ENCODE results near the gene ALDH1L2. TPM values are rescaled to one million over a fixed set of nuclear protein-coding genes. Genes with fewer than 3 reads are reported as not detected.

The ALDH1L2 gene
- total and polyA plus RNA-seq, 9 of the 15 experiments (the other 6 are each of a cell fraction or from before 2014, with no cell fraction given) = 1.1 to 9.9 (median 3.8) TPM

DNA sequence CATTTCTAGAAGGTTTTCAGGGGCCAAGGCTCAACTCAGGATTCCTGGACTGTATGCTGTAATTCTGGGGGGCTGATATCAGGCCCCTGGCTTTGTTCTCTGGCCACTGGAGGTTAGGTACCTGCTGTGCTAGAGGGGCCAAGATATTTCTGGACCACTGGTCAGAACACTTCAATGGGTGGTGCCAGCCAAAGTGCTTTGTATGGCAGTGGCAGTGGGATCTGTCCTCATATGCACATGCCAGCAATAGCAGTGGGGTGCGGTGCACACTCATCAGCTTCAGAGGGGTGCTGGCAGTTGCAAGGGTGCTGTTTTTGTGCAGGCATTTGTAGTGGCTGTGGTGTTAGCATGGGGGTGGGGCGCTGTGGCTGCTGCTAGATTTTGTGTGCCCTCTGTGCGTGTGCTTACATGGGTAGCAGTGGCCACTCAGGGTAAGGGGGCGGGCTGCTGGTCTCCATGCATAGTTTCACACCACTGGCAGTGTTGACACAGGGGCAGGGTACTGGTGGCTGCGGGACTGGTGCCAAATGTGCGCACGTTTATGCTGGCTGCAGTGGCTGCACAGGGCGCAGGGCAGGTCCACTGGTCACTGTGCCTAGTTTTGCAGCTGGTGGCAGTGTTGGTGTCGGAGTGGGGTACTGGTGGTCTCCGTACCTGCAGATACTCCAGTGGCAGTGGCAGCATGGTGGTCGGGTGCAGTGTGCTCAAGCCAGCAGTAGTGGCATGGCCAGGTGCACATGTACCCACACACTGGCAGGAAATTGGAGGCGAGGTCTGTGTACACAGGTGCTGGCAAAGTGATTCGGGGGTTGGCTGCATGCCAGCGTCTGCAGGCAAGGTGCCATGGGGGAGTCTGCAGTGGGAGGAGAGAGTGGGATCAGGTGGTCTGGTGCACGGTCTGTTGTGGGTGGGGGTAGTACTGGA is 85.6 kb downstream of the ALDH1L2 start:
- no peak for ATAC-seq
- H3K9me3 ChIP-seq (replicated peaks; ENCODE audit: control insufficient read depth, insufficient read depth, low read depth, low read length) = no peaks in the 10 kb centered on the region
- H3K4me3 ChIP-seq = no peak overlapping the region
- no peaks in the 10 kb centered on the region for H3K4me1 ChIP-seq (replicated peaks in 1 of 2; ENCODE audit: control insufficient read depth in 2 of 2, insufficient read depth in 2 of 2, low read length in 2 of 2)
- POLR2A ChIA-PET = no interaction called here
- H3K27ac ChIP-seq (ENCODE audit: extremely low read depth, low read depth, low read length) = no peak overlapping the region
- in situ Hi-C loops (cut with MboI) (no loop called here), intact Hi-C loops (cut with micrococcal nuclease) (no loop called here)
- H4K20me1 ChIP-seq (replicated peaks; ENCODE audit: control insufficient read depth, insufficient read depth, low read length) = no peaks in the 10 kb centered on the region
- no TSS peak for BruUV-seq (replicated peaks)
- H3K9ac ChIP-seq (ENCODE audit: insufficient read depth in 1 of 2, low read depth in 2 of 2, low read length in 2 of 2) = no peak overlapping the region
- H2AFZ ChIP-seq (ENCODE audit: low read depth, low read length) = no peak overlapping the region
- CTCF ChIA-PET (ENCODE audit: low intra/inter-chr PET ratio) = no interaction called here
- H3K79me2 ChIP-seq (ENCODE audit: control insufficient read depth, insufficient read depth, low read length) = no peaks in the 10 kb centered on the region
- H3K27me3 ChIP-seq (ENCODE audit: control insufficient read depth in 2 of 2, insufficient read depth in 2 of 2, low read length in 2 of 2) = no peaks in the 10 kb centered on the region
- H3K36me3 ChIP-seq (ENCODE audit: control insufficient read depth, insufficient read depth, low read length) = peaks cover 95% of the 10 kb centered on the region; the same call in 2 of the 3 replicates
- no peaks in the 10 kb centered on the region for H3K9me1 ChIP-seq (ENCODE audit: control insufficient read depth, insufficient read depth, low read length)
- no peak for FAIRE-seq
- H3K4me2 ChIP-seq (ENCODE audit: insufficient read depth, low read length) = no peak overlapping the region
- WGBS (ENCODE audit: insufficient coverage, low coverage, missing lambda C conversion rate) = 90% methylated on average over 15 of the region's 15 CpGs
- no peak for DNase-seq (ENCODE audit: extremely low read depth in 1 of 4, low spot score in 3 of 4)
- TF ChIP-seq NFIC (IDR thresholded peaks at IDR 0.05) = peak; percentile 67
- no peak for TF ChIP-seq ZNF133 (CRISPR knock-in tag; IDR thresholded peaks at IDR 0.05)

- BruUV-seq (replicated peaks) = no TSS peak
- ChIA-PET CTCF (ENCODE audit: low intra/inter-chr PET ratio) (no interaction called here), POLR2A (no interaction called here)
- Histone ChIP-seq H3K9ac (ENCODE audit: insufficient read depth in 1 of 2, low read depth in 2 of 2, low read length in 2 of 2) (no peak overlapping the region), H3K4me1 (replicated peaks in 1 of 2; ENCODE audit: control insufficient read depth in 2 of 2, insufficient read depth in 2 of 2, low read length in 2 of 2) (no peaks in the 10 kb centered on the region), H3K36me3 (ENCODE audit: control insufficient read depth, insufficient read depth, low read length) (peaks cover 95% of the 10 kb centered on the region; the same call in 2 of the 3 replicates), H3K4me3 (no peak overlapping the region), H3K27ac (ENCODE audit: extremely low read depth, low read depth, low read length) (no peak overlapping the region), H3K4me2 (ENCODE audit: insufficient read depth, low read length) (no peak overlapping the region), H4K20me1 (replicated peaks; ENCODE audit: control insufficient read depth, insufficient read depth, low read length) (no peaks in the 10 kb centered on the region), H3K27me3 (ENCODE audit: control insufficient read depth in 2 of 2, insufficient read depth in 2 of 2, low read length in 2 of 2) (no peaks in the 10 kb centered on the region), H3K9me1 (ENCODE audit: control insufficient read depth, insufficient read depth, low read length) (no peaks in the 10 kb centered on the region), H2AFZ (ENCODE audit: low read depth, low read length) (no peak overlapping the region), H3K9me3 (replicated peaks; ENCODE audit: control insufficient read depth, insufficient read depth, low read depth, low read length) (no peaks in the 10 kb centered on the region), H3K79me2 (ENCODE audit: control insufficient read depth, insufficient read depth, low read length) (no peaks in the 10 kb centered on the region)
- 92% methylated on average over 3 of the region's 3 CpGs for WGBS (ENCODE audit: insufficient coverage, low coverage, missing lambda C conversion rate)
- in situ Hi-C loops (cut with MboI) (no loop called here), intact Hi-C loops (cut with micrococcal nuclease) (no loop called here)
- FAIRE-seq (no peak), DNase-seq (ENCODE audit: extremely low read depth in 1 of 4, low spot score in 3 of 4) (no peak), ATAC-seq (no peak)
- TF ChIP-seq NONO (IDR thresholded peaks at IDR 0.05; ENCODE audit: low read depth in 2 of 2, low read length in 1 of 2) (no peak), ARID4B (CRISPR knock-in tag; IDR thresholded peaks at IDR 0.05) (no peak), MAFK (IDR thresholded peaks at IDR 0.05; ENCODE audit: low read length) (no peak), ZBTB17 (CRISPR knock-in tag; IDR thresholded peaks at IDR 0.05) (no peak), KDM1A (IDR thresholded peaks at IDR 0.05) (no peak), NCOA4 (IDR thresholded peaks at IDR 0.05; ENCODE audit: partially characterized antibody) (no peak), NFXL1 (CRISPR knock-in tag; IDR thresholded peaks at IDR 0.05) (no peak)
- TF ChIP-seq, protein P1, sequence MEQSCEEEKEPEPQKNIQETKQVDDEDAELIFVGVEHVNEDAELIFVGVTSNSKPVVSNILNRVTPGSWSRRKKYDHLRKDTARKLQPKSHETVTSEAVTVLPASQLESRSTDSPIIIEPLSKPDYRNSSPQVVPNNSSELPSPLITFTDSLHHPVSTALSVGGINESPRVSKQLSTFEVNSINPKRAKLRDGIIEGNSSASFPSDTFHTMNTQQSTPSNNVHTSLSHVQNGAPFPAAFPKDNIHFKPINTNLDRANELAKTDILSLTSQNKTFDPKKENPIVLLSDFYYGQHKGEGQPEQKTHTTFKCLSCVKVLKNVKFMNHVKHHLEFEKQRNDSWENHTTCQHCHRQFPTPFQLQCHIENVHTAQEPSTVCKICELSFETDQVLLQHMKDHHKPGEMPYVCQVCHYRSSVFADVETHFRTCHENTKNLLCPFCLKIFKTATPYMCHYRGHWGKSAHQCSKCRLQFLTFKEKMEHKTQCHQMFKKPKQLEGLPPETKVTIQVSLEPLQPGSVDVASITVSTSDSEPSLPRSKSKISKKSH (CRISPR knock-in tag; IDR thresholded peaks at IDR 0.05) = no peak
Measured at GRCh38 chr12:104997541-104997940, 86.7 kb downstream of the ALDH1L2 start.

Data from K562 (cell line).